SK-N-DZ (cell line): Measurements from ENCODE around the gene PAX8.

ENCODE experiments used
- DNase-seq: peaks from one replicate; pipeline ENCODE4 v3.0.0-alpha.2; 2015; ENCODE audit warnings: low spot score

PAX8 gene

GRCh38 chr2:113220970-113221708 is 57.6 kb downstream of the PAX8 start:
- no peak for DNase-seq

GRCh38 chr2:113219889-113220641 is 58.7 kb downstream of the PAX8 start:
- DNase-seq = no peak

- no peak for DNase-seq
These were observed 59.2 kb downstream of the PAX8 start for GRCh38 chr2:113219525-113219888.

- no peak for DNase-seq
These were observed 59.7 kb downstream of the PAX8 start for GRCh38 chr2:113219092-113219441.

- DNase-seq = no peak
These were observed 60.2 kb downstream of the PAX8 start for GRCh38 chr2:113218283-113219091.

GRCh38 chr2:113217455-113218282 is 61.1 kb downstream of the PAX8 start:
- no peak for DNase-seq

- no peak for DNase-seq
These were observed 61.7 kb downstream of the PAX8 start for GRCh38 chr2:113216891-113217454.

GRCh38 chr2:113216321-113216720 is 62.4 kb downstream of the PAX8 start:
- DNase-seq = no peak

GRCh38 chr2:113215056-113215455 is 63.7 kb downstream of the PAX8 start:
- no peak for DNase-seq

- no peak for DNase-seq
These were observed 64.6 kb downstream of the PAX8 start for GRCh38 chr2:113214141-113214540.

- no peak for DNase-seq
These were observed 65.4 kb downstream of the PAX8 start for GRCh38 chr2:113213061-113213930.

GRCh38 chr2:113212245-113213060 is 66.3 kb downstream of the PAX8 start:
- no peak for DNase-seq

GRCh38 chr2:113211226-113212105 is 67.3 kb downstream of the PAX8 start:
- DNase-seq = no peak

- DNase-seq = no peak
These were observed 69.0 kb downstream of the PAX8 start for GRCh38 chr2:113209646-113210171.

GRCh38 chr2:113209011-113209645 is 69.6 kb downstream of the PAX8 start:
- no peak for DNase-seq

GRCh38 chr2:113208396-113208795 is 70.3 kb downstream of the PAX8 start:
- no peak for DNase-seq

- no peak for DNase-seq
These were observed 71.7 kb downstream of the PAX8 start for GRCh38 chr2:113207021-113207420.

- DNase-seq = no peak
These were observed 72.5 kb downstream of the PAX8 start for GRCh38 chr2:113206251-113206650.
